NCI-H748 (cell line): ENCODE results near the gene PVR.
"Not testable (repeated sequence)": the region's sequence is repeated elsewhere in the genome, so short reads cannot be mapped to it uniquely, and the experiment has no call there.

Experiments used
- DNase-seq: peaks from one replicate; lab custom pipeline; 2025; ENCODE audit not compliant: unreplicated experiment; lab: John Stamatoyannopoulos, UW

PVR gene

GRCh38 chr19:44698492-44699201 lies 54.9 kb downstream of the PVR start, which contains the start of gene CEACAM16:
Gene CEACAM16, plus strand, starts transcription at chr19:44699151. Its CDS starts 2,306 bp downstream, at chr19:44701457.
- no peak for DNase-seq

- DNase-seq = no peak
These were observed 56.8 kb downstream of the PVR start for GRCh38 chr19:44700547-44700946.

- DNase-seq = no peak
These were observed 57.5 kb downstream of the PVR start for GRCh38 chr19:44701228-44701627.

GRCh38 chr19:44702551-44703176 lies 59.0 kb downstream of the PVR start:
- DNase-seq = no peak

- DNase-seq = no peak
These were observed 59.8 kb downstream of the PVR start for GRCh38 chr19:44703336-44704078.

DNA sequence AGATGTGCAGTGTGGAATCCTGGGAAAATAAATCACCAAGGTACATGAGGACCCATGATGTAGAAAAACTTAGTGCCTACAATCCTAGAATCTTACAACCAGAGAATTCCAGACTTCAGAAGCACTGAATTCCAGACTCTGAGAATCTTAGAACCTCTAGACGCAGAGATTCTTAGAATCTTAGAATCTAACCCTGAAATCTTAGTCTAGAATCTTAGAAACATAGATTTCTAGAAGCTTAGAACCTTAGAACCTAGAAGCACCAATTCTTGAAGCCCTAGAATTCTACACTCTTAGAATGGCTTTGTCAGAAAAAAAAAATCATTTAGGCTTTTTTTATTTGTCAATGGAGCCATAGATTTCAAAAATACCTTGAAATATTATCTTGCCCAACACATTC lies 61.3 kb downstream of the PVR start:
- no peak for DNase-seq

DNA sequence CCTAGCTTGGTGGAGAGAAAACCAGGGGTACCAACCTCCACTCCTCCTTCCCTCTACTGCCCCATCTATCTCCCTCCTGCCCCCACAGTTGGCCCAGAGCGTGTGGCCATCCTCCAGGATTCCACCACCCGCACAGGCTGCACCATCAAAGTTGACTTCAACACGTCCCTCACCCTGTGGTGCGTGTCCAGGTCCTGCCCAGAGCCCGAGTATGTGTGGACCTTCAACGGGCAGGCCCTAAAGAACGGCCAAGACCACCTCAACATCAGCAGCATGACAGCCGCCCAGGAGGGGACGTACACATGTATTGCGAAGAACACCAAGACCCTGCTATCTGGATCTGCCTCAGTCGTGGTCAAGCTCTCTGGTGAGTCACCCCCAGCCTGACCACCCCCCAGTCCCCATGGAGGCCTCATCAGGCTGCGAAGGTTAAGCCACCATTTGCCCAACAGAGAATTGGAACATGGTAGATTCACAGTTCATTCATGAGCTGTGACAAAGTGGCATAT lies 61.8 kb downstream of the PVR start:
- no peak for DNase-seq

DNA sequence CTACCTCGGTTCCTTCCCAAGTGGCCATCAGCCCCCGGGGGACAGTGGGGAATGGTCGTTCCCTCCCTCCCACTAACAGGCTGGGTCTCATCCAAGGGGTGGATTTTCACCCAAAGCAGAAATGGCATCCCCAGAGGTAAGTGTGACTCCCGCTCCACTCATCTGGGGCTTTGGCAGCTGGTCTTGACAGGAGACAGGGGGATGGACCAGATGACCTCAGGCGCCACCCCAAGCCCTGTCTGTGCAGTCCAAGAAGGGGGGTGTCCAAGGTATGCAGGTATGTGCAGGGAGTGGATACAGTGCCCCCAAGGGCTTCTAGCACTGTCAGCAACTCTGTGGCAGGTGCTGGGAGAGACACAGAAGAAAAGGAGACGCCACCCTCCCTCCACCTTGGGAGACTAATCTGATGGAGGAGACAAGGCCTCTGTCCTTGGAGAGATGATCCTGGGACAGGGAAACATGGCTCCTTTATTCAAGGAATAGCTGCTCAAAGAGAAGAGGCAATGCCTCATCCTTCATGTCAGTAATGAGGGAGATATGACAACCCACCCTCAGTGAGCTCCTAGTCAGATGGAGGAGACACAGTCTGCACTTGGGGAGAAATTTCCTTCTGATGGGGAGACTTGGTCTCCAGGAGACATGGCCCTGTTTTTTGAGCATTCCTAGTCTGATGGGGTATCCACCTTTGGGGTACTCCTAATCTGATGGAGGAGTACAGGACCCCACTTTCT lies 63.0 kb downstream of the PVR start:
- DNase-seq = no peak

DNA sequence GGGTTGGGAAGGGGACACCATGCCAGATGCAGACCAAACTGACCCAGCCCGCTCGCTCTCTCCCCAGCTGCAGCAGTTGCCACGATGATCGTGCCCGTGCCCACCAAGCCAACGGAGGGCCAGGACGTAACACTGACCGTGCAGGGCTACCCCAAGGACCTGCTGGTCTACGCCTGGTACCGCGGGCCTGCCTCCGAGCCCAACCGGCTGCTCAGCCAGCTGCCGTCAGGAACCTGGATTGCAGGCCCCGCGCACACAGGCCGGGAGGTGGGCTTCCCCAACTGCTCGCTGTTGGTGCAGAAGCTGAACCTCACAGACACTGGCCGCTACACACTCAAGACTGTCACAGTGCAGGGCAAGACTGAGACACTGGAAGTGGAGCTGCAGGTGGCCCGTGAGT lies 64.1 kb downstream of the PVR start:
- no peak for DNase-seq

- DNase-seq = no peak
These were observed 65.2 kb downstream of the PVR start for GRCh38 chr19:44708940-44709339.

- DNase-seq = not testable (repeated sequence)
These were observed 65.9 kb downstream of the PVR start for GRCh38 chr19:44709434-44710266.

GRCh38 chr19:44710483-44710882 lies 66.8 kb downstream of the PVR start:
- no peak for DNase-seq

DNA sequence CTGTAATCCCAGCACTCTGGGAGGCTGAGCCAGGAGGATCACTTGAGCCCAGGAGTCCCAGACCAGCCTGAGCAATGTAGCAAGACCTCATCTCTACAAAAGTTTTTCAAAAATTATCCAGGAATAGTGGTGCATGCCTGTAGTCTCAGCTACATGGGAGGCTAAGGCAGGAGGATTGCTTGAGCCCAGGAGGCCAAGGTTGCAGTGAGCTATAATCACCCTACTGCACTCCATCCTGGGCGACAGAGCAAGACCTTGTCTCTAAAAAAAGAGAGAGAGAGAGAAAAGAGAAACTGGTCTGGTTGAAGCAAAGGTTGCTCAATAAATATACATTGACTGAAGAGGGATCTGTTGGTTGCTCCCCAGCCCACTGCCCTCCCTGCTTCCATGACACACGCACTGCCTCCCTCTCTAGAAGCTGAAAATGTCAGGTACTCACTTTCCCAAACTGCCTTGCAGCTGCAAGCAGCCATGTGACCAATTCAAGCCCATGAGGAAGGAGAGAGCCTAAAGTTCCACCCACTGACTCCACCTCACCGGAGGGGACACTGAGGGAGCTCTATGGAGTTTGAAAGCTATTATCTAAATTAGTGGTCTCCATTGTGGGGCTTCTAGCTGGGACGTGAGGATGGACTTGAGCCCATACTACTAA lies 69.3 kb downstream of the PVR start:
- peak; percentile 11 for DNase-seq
